OCI-LY7 (cell line): Measurements from ENCODE around the gene RASIP1.

Source experiments
- EZH2phosphoT487 ChIP-seq: fragments of 200-600 bp; sonication (generic); IDR thresholded peaks from 2 replicates; pipeline ENCODE4 v1.6.1; 2018; ENCODE audit warnings: low read depth, borderline replicate concordance, mild to moderate bottlenecking, mixed run types, antibody characterized with exemption, low read length, moderate library complexity, mixed read lengths
- TF ChIP-seq, protein P1 (sequence below): fragments of 200-600 bp; sonication (generic); conservative IDR thresholded peaks from 2 replicates; pipeline ENCODE4 v1.5.1; 2014; ENCODE audit warnings: mild to moderate bottlenecking, antibody characterized with exemption, low read length, moderate library complexity, mixed read lengths

DNA sequence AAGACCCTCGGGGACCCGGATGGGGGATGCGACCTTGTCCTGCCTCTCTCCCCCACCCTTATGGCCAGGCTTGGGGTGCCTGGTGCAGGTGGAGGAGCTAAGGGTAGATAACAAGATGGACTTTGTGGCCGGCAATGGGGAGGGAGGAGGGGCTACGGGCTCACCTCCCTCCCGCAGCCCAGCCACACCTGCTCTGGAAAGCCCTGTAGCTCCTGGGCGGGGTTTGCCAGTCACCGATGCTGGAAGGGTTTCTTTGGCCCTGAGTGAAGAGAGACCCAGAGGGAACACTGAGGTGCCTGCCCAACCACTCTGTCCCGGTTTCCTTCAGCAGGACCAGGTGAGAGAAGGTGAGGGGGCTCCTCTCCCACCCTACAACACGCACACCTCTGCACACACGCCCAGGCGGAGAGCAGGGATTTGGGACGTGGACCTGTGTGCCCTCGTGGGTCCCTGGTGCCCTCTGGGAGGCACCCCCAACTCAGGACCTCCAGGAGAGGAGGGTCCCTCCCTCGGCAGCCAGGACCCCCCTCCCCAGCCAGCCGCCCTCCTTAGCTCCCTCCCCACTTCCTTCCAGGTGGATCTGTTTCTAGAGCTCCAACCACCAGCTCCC is 44.6 kb downstream of the RASIP1 start, which contains the start of gene FUT2:
- TF ChIP-seq, protein P1, sequence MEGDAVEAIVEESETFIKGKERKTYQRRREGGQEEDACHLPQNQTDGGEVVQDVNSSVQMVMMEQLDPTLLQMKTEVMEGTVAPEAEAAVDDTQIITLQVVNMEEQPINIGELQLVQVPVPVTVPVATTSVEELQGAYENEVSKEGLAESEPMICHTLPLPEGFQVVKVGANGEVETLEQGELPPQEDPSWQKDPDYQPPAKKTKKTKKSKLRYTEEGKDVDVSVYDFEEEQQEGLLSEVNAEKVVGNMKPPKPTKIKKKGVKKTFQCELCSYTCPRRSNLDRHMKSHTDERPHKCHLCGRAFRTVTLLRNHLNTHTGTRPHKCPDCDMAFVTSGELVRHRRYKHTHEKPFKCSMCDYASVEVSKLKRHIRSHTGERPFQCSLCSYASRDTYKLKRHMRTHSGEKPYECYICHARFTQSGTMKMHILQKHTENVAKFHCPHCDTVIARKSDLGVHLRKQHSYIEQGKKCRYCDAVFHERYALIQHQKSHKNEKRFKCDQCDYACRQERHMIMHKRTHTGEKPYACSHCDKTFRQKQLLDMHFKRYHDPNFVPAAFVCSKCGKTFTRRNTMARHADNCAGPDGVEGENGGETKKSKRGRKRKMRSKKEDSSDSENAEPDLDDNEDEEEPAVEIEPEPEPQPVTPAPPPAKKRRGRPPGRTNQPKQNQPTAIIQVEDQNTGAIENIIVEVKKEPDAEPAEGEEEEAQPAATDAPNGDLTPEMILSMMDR: no peak
- no peak for TF ChIP-seq EZH2phosphoT487
